HAP-1 (cell line): ENCODE results near the gene ANKRD30B.
"Not testable (repeated sequence)": the region's sequence is repeated elsewhere in the genome, so short reads cannot be mapped to it uniquely, and the experiment has no call there.

Experiments
- DNase-seq, 2 experiments: peaks; one replicate each; pipeline ENCODE4 v3.0.0-alpha.2; 2016 to 2020; ENCODE audit warnings: low spot score in 2 of 2
- H3K27me3 ChIP-seq: fragments of 250-450 bp; sonication (Bioruptor Pico); 2 replicates; pipeline ENCODE4 v1.5.1; 2020; ENCODE audit warnings: low read depth, mild to moderate bottlenecking, moderate library complexity
- H3K36me3 ChIP-seq: fragments of 250-450 bp; sonication (Bioruptor Pico); replicated peaks from 2 replicates; pipeline ENCODE4 v1.5.1; 2020; ENCODE audit warnings: mild to moderate bottlenecking
- H3K4me1 ChIP-seq: fragments of 250-450 bp; sonication (Bioruptor Pico); 2 replicates; pipeline ENCODE4 v1.5.1; 2020; ENCODE audit warnings: mild to moderate bottlenecking
- H3K4me3 ChIP-seq: fragments of 250-450 bp; sonication (Bioruptor Pico); 2 replicates; pipeline ENCODE4 v1.5.1; 2020; ENCODE audit warnings: mild to moderate bottlenecking, moderate library complexity
- H3K9me3 ChIP-seq: fragments of 250-450 bp; sonication (Bioruptor Pico); 2 replicates; pipeline ENCODE4 v1.5.1; 2020; ENCODE audit warnings: mild to moderate bottlenecking, moderate library complexity
- in situ Hi-C: fragments of 300-500 bp; cut with MboI; formaldehyde crosslinking; loops from 3 replicates; pipeline ENCODE4 v1.14.3; 2020; ENCODE audit warnings: low sequenced_read_pairs, inconsistent platforms, mixed read lengths

ANKRD30B gene

DNA sequence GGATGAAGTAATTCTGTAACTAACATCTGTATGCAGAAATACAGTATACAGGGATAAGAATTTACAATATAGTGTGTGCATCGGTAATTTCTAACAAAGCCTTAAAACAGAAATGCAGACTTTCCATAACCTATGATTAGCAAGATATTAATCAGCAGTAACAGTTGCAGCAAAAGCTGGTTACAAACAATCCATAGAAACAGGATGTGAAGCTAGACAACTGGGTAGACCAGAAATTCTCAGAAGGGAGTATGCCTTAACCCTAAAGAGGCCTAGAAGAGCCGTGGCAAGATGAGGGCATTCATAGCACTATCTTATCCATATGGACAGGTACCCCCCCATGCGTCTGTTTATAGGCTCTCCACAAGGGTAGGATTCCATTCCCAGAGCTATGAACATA lies 48.9 kb downstream of the ANKRD30B start:
- H3K36me3 ChIP-seq, in situ Hi-C loops, H3K4me3 ChIP-seq, DNase-seq, H3K27me3 ChIP-seq, H3K4me1 ChIP-seq, H3K9me3 ChIP-seq: not testable (repeated sequence)

DNA sequence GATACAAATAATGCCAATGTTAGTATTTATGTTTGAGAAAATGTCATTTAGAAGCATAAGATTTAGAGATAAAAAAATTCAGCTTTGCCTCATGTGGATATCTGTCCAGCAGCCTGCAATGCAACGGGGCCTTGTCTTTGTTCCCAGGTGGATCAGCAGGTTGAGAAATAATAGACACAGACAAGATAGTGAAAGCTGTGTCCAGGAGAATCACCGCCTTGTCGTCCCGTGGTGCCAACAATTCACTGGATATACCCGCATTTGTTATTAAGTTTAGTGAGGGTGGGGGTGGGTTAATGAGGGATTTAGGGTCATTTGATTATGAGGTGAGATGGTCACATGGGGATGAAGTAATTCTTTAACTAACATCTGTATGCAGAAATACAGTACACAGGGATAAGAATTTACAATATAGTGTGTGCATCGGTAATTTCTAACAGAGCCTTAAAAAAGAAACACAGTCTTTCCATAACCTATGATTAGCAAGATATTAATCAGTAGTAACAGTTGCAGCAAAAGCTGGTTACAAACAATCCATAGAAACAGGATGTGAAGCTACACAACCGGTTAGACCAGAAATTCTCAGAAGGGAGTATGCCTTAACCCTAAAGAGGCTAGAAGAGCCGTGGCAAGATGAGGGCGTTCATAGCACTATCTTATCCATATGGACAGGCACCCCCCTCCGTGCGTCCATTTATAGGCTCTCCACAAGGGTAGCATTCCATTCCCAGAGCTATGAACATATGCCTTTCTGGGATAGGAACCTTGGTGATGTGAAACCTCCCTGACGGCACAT lies 50.2 kb downstream of the ANKRD30B start:
- in situ Hi-C loops, result not testable (repeated sequence)

DNA sequence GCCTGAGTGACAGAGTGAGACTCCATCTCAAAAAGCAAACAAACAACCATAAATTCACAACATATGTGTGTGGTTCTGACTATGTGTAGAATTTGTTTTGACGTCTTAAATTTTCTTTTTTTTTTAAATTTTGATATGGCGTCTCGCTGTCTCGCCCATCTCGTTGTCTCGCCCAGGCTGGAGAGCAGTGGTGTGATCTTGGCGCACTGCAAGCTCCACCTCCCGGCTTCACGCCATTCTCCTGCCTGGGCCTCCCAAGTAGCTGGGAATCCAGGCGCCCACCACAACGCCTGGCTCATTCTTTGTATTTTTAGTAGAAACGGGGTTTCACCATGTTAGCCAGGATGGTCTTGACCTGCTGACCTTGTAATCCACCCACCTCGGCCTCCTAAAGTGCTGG lies 63.1 kb downstream of the ANKRD30B start:
- DNase-seq, H3K27me3 ChIP-seq, H3K9me3 ChIP-seq, H3K4me3 ChIP-seq, H3K4me1 ChIP-seq, in situ Hi-C loops, H3K36me3 ChIP-seq: not testable (repeated sequence)

More for the DNA sequence above, 50.2 kb downstream of the ANKRD30B start:
- not testable (repeated sequence) for H3K4me3 ChIP-seq, H3K4me1 ChIP-seq, H3K9me3 ChIP-seq, H3K27me3 ChIP-seq, H3K36me3 ChIP-seq, DNase-seq

DNA sequence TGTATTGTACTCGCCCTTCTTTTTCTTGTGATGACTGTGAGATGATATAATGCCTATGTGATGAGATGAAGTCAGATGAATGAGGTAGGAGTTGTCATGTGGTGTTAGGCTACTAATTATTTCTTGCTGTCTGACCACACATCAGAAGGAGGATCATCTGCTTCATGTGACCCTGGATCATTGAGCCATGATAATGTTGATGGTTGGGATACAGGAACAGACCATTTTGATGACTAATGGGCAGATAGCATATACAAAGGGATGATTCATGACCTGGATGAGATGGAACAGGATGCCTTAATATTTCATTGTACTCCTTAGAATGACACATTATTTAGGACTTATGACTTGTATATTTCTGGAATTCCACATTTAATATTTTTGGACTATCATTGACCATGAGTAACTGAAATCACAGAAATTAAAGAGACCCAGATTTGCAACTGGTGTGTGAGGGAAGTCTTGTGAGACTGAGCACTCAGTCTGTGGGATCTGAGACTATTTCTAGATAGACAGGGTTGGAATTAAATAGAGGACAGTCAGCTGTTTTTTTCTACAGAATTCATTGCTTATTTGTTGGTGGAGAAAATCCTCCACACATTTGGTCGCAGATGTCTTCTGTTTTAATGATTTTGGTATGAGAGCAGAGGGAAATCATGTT lies 79.1 kb downstream of the ANKRD30B start:
- H3K4me1 ChIP-seq, DNase-seq, H3K36me3 ChIP-seq, H3K27me3 ChIP-seq, in situ Hi-C loops, H3K4me3 ChIP-seq, H3K9me3 ChIP-seq: not testable (repeated sequence)

DNA sequence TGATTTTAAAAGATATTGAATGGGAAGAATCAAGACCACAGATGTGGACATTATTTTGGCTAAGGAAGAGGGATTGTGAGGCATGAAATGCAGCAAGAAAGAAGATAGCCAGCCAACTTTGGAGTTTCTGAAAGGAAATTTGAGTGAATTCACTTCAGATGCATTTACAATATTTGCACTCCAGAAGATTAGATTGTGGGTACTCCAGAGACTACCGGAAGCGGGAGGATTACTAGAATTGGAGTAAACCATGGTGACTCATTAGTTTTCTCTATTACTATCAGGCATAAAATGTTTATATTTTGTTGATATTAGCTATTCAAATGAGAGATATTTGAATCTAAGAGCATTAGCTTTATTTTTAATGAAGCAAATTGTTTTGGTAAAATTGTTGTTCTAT lies 93.6 kb downstream of the ANKRD30B start:
- H3K9me3 ChIP-seq, H3K4me3 ChIP-seq, H3K4me1 ChIP-seq, H3K27me3 ChIP-seq, in situ Hi-C loops, H3K36me3 ChIP-seq, DNase-seq: not testable (repeated sequence)

DNA sequence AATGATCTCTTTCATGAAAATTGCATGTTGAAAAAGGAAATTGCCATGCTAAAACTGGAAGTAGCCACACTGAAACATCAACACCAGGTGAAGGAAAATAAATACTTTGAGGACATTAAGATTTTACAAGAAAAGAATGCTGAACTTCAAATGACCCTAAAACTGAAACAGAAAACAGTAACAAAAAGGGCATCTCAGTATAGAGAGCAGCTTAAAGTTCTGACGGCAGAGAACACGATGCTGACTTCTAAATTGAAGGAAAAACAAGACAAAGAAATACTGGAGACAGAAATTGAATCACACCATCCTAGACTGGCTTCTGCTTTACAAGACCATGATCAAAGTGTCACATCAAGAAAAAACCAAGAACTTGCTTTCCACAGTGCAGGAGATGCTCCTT lies 103.6 kb downstream of the ANKRD30B start:
- H3K9me3 ChIP-seq, DNase-seq, H3K4me1 ChIP-seq, H3K27me3 ChIP-seq, H3K36me3 ChIP-seq, H3K4me3 ChIP-seq, in situ Hi-C loops: not testable (repeated sequence)

DNA sequence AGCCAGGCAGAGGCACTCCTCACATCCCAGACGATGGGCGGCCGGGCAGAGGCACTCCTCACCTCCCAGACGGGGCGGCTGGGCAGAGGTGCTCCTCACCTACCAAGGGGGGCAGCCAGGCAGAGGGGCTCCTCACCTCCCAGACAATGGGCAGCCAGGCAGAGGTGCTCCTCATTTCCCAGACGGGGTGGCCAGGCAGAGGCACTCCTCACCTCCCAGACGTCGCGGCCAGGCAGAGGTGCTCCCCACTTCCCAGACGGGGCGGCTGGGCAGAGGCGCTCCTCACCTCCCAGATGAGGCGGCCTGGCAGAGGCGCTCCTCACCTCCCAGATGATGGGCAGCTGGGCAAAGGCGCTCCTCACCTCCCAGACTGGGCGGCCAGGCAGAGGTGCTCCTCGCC lies 107.7 kb downstream of the ANKRD30B start:
- in situ Hi-C loops, H3K36me3 ChIP-seq, H3K9me3 ChIP-seq, H3K27me3 ChIP-seq, H3K4me3 ChIP-seq, DNase-seq, H3K4me1 ChIP-seq: not testable (repeated sequence)

DNA sequence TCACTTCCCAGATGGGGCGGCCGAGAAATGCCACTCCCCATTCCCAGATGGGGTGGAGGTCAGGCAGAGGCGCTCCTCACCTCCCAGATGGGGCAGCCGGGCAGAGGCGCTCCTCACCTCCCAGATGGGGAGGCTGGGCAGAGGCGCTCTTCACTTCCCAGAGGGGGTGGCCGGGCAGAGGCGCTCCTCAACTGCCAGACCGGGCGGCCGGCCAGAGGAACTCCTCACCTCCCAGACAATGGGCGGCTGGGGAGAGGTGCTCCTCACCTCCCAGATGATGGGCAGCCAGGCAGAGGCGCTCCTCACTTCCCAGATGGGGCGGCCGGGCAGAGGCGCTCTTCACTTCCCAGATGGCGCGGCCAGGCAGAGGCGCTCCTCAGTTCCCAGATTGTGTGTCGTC lies 108.3 kb downstream of the ANKRD30B start:
- H3K36me3 ChIP-seq, in situ Hi-C loops, H3K9me3 ChIP-seq: not testable (repeated sequence)

DNA sequence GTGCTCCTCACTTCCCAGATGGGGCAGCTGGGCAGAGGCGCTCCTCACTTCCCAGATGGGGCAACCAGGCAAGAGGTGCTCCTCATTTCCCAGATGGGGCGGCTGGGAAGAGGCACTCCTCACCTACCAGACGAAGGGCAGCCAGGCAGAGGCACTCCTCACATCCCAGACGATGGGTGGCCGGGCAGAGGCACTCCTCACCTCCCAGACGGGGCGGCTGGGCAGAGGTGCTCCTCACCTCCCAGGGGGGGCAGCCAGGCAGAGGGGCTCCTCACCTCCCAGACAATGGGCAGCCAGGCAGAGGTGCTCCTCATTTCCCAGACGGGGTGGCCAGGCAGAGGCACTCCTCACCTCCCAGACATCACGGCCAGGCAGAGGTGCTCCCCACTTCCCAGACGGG lies 110.5 kb downstream of the ANKRD30B start:
- H3K36me3 ChIP-seq, H3K9me3 ChIP-seq, in situ Hi-C loops, H3K4me3 ChIP-seq, H3K4me1 ChIP-seq, H3K27me3 ChIP-seq, DNase-seq: not testable (repeated sequence)

More for the DNA sequence above, 108.3 kb downstream of the ANKRD30B start:
- H3K4me1 ChIP-seq, H3K27me3 ChIP-seq, DNase-seq, H3K4me3 ChIP-seq: not testable (repeated sequence)

DNA sequence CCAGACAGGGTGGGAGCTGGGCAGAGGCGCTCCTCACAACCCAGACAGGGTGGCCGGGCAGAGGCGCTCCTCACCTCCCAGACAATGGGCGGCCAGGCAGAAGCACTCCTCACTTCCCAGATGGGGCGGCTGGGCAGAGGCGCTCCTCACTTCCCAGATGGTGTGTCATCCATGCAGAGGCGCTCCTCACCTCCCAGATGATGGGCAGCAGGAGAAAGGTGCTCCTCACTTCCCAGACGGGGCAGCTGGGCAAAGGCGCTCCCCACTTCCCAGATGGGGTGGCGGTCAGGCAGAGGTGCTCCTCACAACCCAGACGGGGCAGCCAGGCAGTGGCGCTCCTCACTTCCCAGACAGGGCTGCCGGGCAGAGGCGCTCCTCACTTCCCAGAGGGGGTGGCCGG lies 112.0 kb downstream of the ANKRD30B start:
- H3K36me3 ChIP-seq, H3K9me3 ChIP-seq, DNase-seq, in situ Hi-C loops, H3K27me3 ChIP-seq, H3K4me3 ChIP-seq, H3K4me1 ChIP-seq: not testable (repeated sequence)

DNA sequence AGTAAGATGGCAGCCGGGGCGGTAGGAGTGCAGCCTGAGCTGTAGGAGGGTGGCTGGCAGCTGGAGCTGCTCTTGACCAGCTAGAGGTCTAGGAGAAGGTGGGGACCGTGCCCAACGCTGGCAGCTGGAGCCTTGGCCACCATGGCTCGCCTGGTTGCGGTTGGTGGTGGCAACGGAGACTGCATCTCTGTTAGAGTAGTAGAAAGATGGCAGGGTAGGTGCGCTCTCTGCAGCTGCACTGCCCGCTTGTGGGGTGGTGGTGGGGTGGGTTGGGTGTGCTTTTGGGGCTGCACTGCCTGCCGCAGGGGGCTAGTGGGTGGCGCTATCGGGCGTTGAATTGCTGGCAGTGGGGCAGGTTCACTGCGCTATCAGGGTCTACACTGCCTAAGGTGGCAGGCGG lies 118.5 kb downstream of the ANKRD30B start:
- H3K36me3 ChIP-seq, in situ Hi-C loops, H3K4me1 ChIP-seq, DNase-seq, H3K4me3 ChIP-seq, H3K27me3 ChIP-seq, H3K9me3 ChIP-seq: not testable (repeated sequence)

DNA sequence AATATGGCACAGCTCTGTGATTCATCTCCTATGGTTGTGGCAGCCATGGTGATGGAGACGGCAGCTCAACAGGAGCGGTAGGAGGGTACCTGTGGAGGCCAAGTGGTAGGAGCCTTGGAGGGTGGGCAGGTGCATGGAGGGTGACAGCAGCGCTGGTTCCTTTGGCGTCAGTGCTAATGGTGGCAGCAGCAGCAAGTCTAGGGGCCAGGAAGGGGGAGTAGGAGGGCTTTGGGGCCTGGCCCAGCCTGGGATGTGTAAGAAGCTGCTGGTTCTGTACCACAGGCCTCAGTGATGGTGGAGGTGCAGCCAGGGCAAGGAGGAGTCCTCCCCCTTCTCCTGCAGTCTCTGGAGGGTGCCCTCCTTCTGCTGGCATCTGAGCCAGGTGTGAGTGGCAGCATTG lies 120.0 kb downstream of the ANKRD30B start:
- DNase-seq, H3K36me3 ChIP-seq, H3K4me3 ChIP-seq, in situ Hi-C loops, H3K9me3 ChIP-seq, H3K4me1 ChIP-seq, H3K27me3 ChIP-seq: not testable (repeated sequence)

DNA sequence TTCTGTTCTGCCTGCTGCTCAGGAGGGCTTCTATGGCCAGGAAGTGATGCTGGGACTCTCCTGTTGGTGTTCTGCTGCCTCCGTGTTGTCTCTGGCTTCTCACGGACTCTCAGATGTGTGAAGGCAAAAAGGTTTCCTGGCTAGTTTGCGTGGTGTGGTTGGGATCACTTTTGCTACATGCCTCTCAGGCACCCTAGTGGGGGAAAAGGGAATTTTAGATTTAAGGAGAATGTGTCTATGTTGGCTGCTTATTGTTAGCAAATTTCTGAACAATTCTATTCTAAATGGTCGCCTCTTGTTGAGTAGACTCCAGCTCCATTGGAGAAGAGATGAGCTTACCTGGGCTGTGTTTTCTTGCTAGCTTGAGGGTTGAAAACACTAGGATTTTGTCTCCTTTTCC lies 120.9 kb downstream of the ANKRD30B start:
- H3K27me3 ChIP-seq, in situ Hi-C loops, H3K4me3 ChIP-seq, DNase-seq, H3K36me3 ChIP-seq, H3K4me1 ChIP-seq, H3K9me3 ChIP-seq: not testable (repeated sequence)

DNA sequence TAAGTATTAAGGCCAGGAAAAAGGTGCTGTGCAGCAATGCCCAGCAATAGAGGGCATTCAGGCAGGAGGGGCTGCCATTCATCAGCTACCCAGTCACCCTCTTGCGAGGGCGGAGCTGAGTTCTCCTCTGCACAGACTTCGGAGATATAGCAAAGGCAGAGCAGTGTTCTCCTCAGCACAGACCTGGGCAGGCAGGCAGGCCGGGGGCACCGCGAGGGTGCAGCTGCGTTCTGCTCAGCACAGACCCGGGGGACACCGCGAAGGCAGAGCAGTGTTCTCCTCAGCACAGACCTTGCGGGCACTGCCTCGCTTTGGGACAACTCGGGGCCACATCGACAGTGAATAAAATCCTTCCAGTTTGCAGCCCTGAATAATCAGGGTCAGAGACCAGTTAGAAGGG lies 130.9 kb downstream of the ANKRD30B start:
- H3K4me1 ChIP-seq, H3K36me3 ChIP-seq, H3K9me3 ChIP-seq, DNase-seq, H3K4me3 ChIP-seq, H3K27me3 ChIP-seq, in situ Hi-C loops: not testable (repeated sequence)
